Stomach (tissue), 9 donors: ENCODE measurements around the gene ZNF462. TPM values are rescaled to one million over a fixed set of nuclear protein-coding genes. Genes with fewer than 3 reads are reported as not detected.

Experiments
- DNase-seq, 2 donors: peaks; one replicate each; pipeline versions ENCODE4 v3.0.0 to v3.0.0-alpha.2; 2013 to 2019
- H3K27ac ChIP-seq, 5 donors: fragments of 200-600 bp in 4 of 5; sonication (generic) in 4 of 5; one replicate each; pipeline ENCODE4 v1.5.1; 2013 to 2019; ENCODE audit warnings: mild to moderate bottlenecking in 1 of 5, moderate library complexity in 1 of 5
- H3K27me3 ChIP-seq, 3 donors: fragments of 200-600 bp; sonication (generic); one replicate each; pipeline ENCODE4 v1.5.1; 2017 to 2019; ENCODE audit warnings: mixed run types in 1 of 3
- H3K36me3 ChIP-seq, 4 donors: fragments of 200-600 bp; sonication (generic); 1 replicate in 3 of 4; 2 replicates in 1 of 4; pipeline ENCODE4 v1.5.1; 2016 to 2019
- H3K4me1 ChIP-seq, 4 donors: fragments of 200-600 bp; sonication (generic); one replicate each; pipeline ENCODE4 v1.5.1; 2016 to 2019
- H3K4me3 ChIP-seq, 4 donors: fragments of 200-600 bp; sonication (generic) in 3 of 4; one replicate each; pipeline ENCODE4 v1.5.1; 2016 to 2019; ENCODE audit warnings: mild to moderate bottlenecking in 1 of 4
- H3K9me3 ChIP-seq, 4 donors: fragments of 200-600 bp; sonication (generic); one replicate each; pipeline ENCODE4 v1.5.1; 2016 to 2019
- EP300 ChIP-seq: sonication (generic); formaldehyde crosslinking; IDR thresholded peaks from one replicate; pipeline ENCODE4 v1.6.1; 2017; ENCODE audit warnings: antibody characterized with exemption
- POLR2A ChIP-seq, 4 donors: fragments of 450-650 bp; IDR thresholded peaks; one replicate each; pipeline ENCODE4 v1.6.1; 2016; ENCODE audit warnings: antibody characterized with exemption in 4 of 4, control low read depth in 2 of 4, mild to moderate bottlenecking in 1 of 4, moderate library complexity in 1 of 4
- POLR2AphosphoS5 ChIP-seq, 3 donors: sonication (generic); formaldehyde crosslinking; IDR thresholded peaks; one replicate each; pipeline ENCODE4 v1.6.1; 2016; ENCODE audit warnings: antibody characterized with exemption in 3 of 3
- WGBS, 5 donors: extraction: QIAGEN DNeasy Blood & Tissue Kit in 3 of 5; methylation state at CpG; one replicate each; pipeline versions ENCODE4 v1.1.5 to v1.1.7; 2013 to 2018; 5-methylcytosine and 5-hydroxymethylcytosine counted together
- intact Hi-C: fragments of 100-400 bp; cut with DNase I; formaldehyde crosslinking; loops from one replicate; pipeline ENCODE4 v1.15.1; 2023; ENCODE audit warnings: low total_unique reads
- polyA plus RNA-seq, 3 donors: library from polyadenylated mRNA; stranded (reverse); fragments of 200-250 nt; gene quantifications; one replicate each; pipeline ENCODE4 v1.2.3, GENCODE V29; 2013
- total RNA-seq, 5 donors: library from RNA; depleted of rRNA; stranded (reverse); fragments of >200 nt; gene quantifications; one replicate each; pipeline versions ENCODE4 v1.1.0 to v1.2.3, GENCODE V29; 2014 to 2016
- TF ChIP-seq, protein P1 (sequence below), 7 experiments: fragments of 450-650 bp in 4 of 7; fragments of 200-600 bp in 3 of 7; sonication (generic) in 3 of 7; IDR thresholded peaks; one replicate each; pipeline ENCODE4 v1.5.1; 2016 to 2019; ENCODE audit warnings: antibody characterized with exemption in 7 of 7, control low read depth in 2 of 7, mild to moderate bottlenecking in 1 of 7
- donor health status: healthy with polysubstance abuse.
- donor health status: Bipolar disorder and iron deficiency.
- donor health status: healthy.

The ZNF462 gene
- total and polyA plus RNA-seq, 8 donors: 0.50 to 60.1 (median 10.1) TPM

DNA sequence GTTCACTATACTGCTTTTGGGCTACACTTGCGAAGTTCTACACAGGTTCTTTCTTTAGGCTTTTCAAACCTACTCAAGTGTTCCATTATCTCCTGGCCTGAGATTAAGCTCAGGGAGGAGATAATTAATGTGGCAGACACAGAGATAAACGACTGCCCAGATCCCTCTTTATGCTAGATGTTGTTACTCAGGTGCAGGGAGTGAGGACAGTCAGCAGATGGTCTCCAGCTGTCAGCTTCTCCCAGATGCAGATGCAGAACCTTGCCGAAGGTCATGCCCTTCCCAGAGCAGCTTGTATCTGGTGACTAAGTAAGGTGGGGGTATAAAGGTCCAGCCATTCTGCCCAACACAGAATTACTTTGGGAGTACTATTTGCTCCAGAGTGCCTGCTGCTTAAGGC is 166.2 kb downstream of the ZNF462 start:
- Histone ChIP-seq H3K36me3 (no peaks in the 10 kb centered on the region), H3K4me3 (no peak overlapping the region), H3K9me3 (no peaks in the 10 kb centered on the region), H3K27me3 (no peaks in the 10 kb centered on the region), H3K4me1 (no peaks in the 10 kb centered on the region), H3K27ac (no peak overlapping the region)
- DNase-seq: no peak
- 63 to 67% (median 64%) methylated on average over 3 of the region's 3 CpGs for WGBS, 5 donors
- intact Hi-C loops: no loop called here
- TF ChIP-seq EP300 (no peak), POLR2A (IDR thresholded peaks at IDR 0.05) (no peak), POLR2AphosphoS5 (IDR thresholded peaks at IDR 0.05) (no peak)
- TF ChIP-seq, protein P1, sequence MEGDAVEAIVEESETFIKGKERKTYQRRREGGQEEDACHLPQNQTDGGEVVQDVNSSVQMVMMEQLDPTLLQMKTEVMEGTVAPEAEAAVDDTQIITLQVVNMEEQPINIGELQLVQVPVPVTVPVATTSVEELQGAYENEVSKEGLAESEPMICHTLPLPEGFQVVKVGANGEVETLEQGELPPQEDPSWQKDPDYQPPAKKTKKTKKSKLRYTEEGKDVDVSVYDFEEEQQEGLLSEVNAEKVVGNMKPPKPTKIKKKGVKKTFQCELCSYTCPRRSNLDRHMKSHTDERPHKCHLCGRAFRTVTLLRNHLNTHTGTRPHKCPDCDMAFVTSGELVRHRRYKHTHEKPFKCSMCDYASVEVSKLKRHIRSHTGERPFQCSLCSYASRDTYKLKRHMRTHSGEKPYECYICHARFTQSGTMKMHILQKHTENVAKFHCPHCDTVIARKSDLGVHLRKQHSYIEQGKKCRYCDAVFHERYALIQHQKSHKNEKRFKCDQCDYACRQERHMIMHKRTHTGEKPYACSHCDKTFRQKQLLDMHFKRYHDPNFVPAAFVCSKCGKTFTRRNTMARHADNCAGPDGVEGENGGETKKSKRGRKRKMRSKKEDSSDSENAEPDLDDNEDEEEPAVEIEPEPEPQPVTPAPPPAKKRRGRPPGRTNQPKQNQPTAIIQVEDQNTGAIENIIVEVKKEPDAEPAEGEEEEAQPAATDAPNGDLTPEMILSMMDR (IDR thresholded peaks at IDR 0.05): no peak

- H3K36me3 ChIP-seq: no peaks in the 10 kb centered on the region
- no peaks in the 10 kb centered on the region for H3K9me3 ChIP-seq
- no peak for DNase-seq
- H3K27ac ChIP-seq: no peak overlapping the region
- no peaks in the 10 kb centered on the region for H3K4me1 ChIP-seq
- TF ChIP-seq, protein P1 (IDR thresholded peaks at IDR 0.05): no peak
- TF ChIP-seq EP300 (no peak), POLR2AphosphoS5 (IDR thresholded peaks at IDR 0.05) (no peak), POLR2A (IDR thresholded peaks at IDR 0.05) (no peak)
- intact Hi-C loops: no loop called here
- no peak overlapping the region for H3K4me3 ChIP-seq
- WGBS, 5 donors: 71 to 84% (median 79%) methylated on average over 3 of the region's 3 CpGs
- H3K27me3 ChIP-seq: no peaks in the 10 kb centered on the region
Observed at GRCh38 chr9:107033966-107034365, 171.0 kb downstream of the ZNF462 start.

DNA sequence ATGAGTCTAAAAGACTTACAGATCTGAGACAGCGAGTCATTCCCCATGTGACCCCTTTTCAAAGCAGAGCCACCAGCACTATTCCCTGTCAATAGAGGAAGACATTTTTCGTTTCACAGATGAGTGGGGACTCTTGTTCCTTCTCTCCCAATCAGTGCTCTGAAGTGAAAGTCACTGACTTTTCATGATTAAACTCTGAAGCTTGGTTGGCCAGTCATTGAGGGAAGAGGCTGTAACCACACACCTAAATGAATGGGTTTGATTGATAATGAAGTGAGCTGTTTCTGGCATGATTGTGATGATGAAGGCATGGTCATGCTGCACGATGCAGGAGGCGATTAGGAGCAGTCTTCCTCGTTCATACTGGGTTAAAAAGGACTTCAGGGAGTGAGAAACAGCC is 171.9 kb downstream of the ZNF462 start:
- DNase-seq: no peak
- Histone ChIP-seq H3K36me3 (no peaks in the 10 kb centered on the region), H3K27ac (no peak overlapping the region), H3K4me1 (no peaks in the 10 kb centered on the region), H3K4me3 (no peak overlapping the region), H3K9me3 (no peaks in the 10 kb centered on the region), H3K27me3 (no peaks in the 10 kb centered on the region)
- TF ChIP-seq, protein P1 (IDR thresholded peaks at IDR 0.05): no peak
- no peak for TF ChIP-seq EP300
- TF ChIP-seq POLR2AphosphoS5 (IDR thresholded peaks at IDR 0.05): no peak
- intact Hi-C loops: no loop called here
- 69 to 78% (median 75%) methylated on average over 5 of the region's 5 CpGs for WGBS, 5 donors

GRCh38 chr9:107036367-107036766 is 173.4 kb downstream of the ZNF462 start:
- no peak overlapping the region for H3K4me3 ChIP-seq
- H3K27ac ChIP-seq: no peak overlapping the region
- DNase-seq: no peak
- H3K9me3 ChIP-seq: no peaks in the 10 kb centered on the region
- no peaks in the 10 kb centered on the region for H3K4me1 ChIP-seq
- no peaks in the 10 kb centered on the region for H3K36me3 ChIP-seq
- TF ChIP-seq POLR2A (IDR thresholded peaks at IDR 0.05) (no peak), POLR2AphosphoS5 (IDR thresholded peaks at IDR 0.05) (no peak), EP300 (no peak)
- TF ChIP-seq, protein P1 (IDR thresholded peaks at IDR 0.05): no peak
- 84 to 90% (median 86%) methylated on average over 4 of the region's 4 CpGs for WGBS, 5 donors
- intact Hi-C loops: no loop called here
- H3K27me3 ChIP-seq: no peaks in the 10 kb centered on the region
